DMS53 treated with DMSO at 0.1 percent for 48 hours (cell line): ENCODE results near the gene LRP10.
"Not testable (repeated sequence)": the region's sequence is repeated elsewhere in the genome, so short reads cannot be mapped to it uniquely, and the experiment has no call there.

Source experiments
- DNase-seq: peaks from one replicate; lab custom pipeline; 2025; ENCODE audit not compliant: unreplicated experiment; lab: John Stamatoyannopoulos, UW

LRP10 gene

DNA sequence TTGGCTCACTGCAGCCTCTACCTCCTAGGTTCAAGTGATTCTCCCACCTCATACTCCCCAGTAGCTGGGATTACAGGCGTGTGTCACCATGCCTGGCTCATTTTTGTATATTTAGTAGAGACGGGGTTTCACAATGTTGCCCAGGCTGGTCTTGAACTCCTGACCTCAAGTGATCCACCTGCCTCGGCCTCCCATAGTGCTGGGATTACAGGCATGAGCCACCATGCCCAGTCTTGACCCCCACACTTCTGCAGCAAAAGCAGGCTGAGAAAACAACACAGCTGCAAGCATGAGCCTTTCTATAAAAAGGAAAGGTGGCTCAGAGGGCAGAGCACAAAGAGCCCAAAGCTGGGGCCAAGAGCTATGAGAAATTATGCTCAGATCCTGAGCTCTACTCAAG lies 11.2 kb upstream of the LRP10 start:
- DNase-seq, result not testable (repeated sequence)

DNA sequence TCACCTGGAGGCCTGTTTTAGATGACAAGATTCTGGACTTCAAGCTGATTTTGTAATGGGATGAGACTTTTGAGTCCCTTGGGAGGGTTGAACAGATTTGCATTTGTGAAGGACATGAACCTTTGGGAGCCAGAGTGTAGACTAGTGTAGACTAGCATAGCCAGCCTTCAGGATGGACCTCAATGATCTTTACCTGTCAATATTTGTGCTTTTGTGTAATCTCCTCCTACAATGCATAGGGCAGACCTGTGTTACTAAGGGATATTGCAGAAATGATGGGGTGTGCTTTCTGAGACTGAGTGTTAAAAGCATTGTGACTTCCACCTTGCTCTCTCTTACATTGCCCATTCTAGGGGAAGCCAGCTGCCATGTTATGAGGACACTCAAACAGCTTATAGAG lies 9.9 kb upstream of the LRP10 start:
- no peak for DNase-seq

DNA sequence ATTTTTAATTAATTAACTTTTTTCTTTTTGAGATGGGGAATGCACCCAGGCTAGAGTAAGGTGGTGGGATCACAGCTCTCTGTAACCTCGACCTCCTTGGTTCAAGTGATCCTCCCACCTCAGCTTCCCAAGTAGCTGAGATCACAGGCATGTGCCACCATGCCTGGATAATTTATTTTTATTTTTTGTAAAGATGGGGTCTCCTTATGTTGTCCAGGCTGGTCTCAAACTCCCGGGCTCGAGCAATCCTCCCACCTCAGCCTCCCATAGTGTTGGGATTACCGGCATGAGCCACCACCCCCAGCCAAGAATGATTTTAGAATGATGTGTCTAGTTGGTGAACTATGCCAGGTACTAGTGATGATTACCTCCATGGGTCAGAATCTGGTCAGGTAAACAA lies 6.6 kb upstream of the LRP10 start:
- DNase-seq, result no peak

DNA sequence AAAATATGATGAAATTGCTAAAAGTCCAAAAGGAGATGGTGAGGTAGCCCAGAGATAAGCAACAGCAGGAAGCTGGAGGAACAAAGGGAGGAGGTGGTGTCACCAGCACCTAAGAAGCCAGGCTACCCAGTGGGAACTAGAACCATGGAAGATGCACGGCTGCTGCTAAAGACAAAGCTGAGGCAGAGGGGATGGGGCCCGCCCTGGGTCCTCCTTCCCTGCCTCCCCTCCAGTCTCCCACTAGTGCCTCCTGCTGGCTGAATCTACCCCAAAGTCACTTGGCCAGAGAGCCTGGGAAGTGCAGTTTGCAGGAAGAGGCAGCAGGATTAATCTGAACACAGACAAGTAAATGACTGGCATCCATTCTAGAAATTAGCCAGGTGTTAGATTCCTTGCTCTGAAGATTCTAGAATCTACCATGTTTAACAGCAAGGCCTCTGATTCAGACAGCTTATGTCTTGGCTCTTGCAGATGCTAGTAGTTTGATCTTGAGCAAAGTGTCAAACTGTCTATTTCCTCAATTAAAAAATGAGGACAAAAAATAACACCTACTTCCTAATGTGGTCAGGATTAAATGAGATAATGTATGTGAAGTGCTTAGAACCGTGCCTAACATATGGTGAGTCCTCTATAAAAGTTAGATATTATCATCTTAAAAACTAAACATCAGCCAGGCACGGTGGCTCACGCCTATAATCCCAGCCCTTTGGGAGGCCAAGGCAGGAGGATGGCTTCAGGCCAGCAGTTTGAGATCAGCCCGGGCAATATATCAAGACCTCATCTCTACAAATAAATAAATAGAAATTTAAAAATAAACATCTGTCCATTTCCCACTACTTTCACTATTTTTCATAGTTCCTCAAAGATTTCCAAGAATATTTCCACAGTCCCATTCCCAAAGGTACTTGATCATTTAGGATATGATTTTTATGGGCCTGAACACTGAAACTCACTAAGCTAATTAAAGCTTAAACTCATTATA lies 5.8 kb upstream of the LRP10 start:
- DNase-seq, result no peak

DNA sequence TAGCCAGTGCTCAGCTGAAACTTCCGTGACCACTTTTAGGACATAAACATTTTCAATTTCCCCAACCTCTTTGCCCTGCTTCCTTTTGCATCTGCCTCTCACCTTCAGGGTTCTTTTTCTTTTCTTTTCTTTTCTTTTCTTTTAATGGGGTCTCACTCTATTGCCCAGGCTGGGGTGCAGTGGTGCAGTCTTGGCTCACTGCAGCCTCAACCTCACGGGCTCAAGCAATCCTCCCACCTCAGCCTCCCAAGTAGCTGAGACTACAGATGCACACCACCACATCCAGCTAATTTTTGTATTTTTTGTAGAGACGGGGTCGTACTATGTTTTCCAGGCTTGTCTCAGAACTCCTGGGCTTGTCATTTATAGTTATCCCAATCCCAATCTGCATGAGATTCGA lies 4.7 kb upstream of the LRP10 start:
- no peak for DNase-seq

DNA sequence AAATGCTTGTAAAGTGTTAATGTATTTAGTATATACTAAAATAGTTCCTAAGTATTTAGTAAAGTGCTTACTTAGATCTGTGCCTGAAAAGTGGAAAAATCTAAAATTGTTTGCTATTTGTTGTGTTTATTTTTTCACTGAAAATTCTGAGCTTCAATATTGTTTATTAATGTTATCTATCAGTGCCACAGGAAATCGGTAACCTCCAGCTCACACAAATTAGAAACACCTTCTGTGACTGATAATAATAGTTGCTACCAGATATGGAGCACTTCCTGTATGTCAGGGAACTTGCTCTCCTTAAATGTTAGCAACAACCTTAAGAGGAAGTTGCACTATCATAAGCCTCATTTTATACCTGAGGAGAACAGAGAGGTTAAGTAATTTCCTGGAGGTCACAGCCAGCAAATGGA lies 723 bp upstream of the LRP10 start:
- no peak for DNase-seq

DNA sequence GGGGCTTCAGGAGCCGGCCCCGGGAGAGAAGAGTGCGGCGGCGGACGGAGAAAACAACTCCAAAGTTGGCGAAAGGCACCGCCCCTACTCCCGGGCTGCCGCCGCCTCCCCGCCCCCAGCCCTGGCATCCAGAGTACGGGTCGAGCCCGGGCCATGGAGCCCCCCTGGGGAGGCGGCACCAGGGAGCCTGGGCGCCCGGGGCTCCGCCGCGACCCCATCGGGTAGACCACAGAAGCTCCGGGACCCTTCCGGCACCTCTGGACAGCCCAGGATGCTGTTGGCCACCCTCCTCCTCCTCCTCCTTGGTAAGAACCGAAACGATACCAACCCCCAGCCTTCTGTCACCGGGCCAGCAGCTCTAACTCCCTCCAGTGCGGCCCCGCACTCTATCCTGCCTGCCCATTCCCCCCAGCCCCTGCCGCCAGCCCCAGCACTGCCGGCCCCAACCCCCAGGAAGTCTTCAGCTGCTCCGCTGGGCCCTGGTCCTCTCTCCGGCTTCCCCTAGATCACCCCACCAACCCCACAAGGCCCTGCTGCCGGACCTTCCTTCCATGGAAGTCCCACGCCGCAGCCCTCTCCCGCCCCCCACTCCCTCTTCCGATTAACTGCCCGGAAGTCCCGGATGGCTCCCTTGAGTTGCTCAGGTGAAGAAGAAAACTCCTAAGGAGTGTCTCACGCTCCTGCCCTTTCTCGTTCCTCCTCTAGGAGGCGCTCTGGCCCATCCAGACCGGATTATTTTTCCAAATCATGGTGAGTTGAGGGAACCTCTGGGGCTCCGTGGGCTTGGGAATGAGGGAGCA lies 693 bp downstream of the LRP10 start:
- peak; percentile 54 for DNase-seq

DNA sequence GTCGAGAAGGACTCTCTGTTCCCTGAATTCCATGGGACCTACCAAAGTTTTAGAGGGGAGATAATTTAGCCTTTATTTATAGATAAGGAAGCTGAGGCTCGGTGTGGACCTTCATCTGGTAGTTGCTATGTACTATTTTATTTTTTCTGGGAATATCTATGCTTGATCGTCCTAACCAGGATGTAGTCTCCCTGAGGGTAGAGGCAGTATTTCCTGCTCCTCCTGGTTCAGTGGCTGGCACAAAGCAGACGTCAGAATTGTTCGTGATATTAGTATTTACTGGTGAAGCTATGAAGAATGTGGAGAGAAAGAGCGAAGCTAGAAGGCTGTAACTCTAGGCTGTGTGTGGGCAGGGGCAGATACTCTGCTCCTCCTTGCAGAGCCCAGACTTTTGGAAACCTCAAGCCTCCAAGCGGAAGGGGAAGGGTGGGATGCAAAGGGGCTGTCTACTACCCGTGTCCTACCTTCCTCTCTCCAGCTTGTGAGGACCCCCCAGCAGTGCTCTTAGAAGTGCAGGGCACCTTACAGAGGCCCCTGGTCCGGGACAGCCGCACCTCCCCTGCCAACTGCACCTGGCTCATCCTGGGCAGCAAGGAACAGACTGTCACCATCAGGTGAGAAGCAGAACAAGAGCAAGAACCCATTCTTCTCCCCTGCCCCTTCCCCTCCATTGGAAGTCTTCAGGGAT lies 1.4 kb downstream of the LRP10 start:
- no peak for DNase-seq

DNA sequence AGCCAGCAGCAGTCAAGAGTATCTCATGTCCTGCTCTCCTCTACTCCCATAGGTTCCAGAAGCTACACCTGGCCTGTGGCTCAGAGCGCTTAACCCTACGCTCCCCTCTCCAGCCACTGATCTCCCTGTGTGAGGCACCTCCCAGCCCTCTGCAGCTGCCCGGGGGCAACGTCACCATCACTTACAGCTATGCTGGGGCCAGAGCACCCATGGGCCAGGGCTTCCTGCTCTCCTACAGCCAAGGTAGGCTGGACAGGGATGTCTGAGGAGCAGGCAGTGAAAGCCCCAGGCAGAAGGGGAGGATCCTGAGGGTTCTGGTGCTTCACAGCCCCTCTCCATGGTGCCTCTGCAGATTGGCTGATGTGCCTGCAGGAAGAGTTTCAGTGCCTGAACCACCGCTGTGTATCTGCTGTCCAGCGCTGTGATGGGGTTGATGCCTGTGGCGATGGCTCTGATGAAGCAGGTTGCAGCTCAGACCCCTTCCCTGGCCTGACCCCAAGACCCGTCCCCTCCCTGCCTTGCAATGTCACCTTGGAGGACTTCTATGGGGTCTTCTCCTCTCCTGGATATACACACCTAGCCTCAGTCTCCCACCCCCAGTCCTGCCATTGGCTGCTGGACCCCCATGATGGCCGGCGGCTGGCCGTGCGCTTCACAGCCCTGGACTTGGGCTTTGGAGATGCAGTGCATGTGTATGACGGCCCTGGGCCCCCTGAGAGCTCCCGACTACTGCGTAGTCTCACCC lies 3.6 kb downstream of the LRP10 start:
- DNase-seq, result no peak

DNA sequence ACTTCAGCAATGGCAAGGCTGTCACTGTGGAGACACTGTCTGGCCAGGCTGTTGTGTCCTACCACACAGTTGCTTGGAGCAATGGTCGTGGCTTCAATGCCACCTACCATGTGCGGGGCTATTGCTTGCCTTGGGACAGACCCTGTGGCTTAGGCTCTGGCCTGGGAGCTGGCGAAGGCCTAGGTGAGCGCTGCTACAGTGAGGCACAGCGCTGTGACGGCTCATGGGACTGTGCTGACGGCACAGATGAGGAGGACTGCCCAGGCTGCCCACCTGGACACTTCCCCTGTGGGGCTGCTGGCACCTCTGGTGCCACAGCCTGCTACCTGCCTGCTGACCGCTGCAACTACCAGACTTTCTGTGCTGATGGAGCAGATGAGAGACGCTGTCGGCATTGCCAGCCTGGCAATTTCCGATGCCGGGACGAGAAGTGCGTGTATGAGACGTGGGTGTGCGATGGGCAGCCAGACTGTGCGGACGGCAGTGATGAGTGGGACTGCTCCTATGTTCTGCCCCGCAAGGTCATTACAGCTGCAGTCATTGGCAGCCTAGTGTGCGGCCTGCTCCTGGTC lies 4.3 kb downstream of the LRP10 start:
- no peak for DNase-seq

DNA sequence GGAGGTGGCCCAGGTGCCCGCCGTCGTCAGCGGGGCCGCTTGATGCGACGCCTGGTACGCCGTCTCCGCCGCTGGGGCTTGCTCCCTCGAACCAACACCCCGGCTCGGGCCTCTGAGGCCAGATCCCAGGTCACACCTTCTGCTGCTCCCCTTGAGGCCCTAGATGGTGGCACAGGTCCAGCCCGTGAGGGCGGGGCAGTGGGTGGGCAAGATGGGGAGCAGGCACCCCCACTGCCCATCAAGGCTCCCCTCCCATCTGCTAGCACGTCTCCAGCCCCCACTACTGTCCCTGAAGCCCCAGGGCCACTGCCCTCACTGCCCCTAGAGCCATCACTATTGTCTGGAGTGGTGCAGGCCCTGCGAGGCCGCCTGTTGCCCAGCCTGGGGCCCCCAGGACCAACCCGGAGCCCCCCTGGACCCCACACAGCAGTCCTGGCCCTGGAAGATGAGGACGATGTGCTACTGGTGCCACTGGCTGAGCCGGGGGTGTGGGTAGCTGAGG lies 5.5 kb downstream of the LRP10 start:
- no peak for DNase-seq

DNA sequence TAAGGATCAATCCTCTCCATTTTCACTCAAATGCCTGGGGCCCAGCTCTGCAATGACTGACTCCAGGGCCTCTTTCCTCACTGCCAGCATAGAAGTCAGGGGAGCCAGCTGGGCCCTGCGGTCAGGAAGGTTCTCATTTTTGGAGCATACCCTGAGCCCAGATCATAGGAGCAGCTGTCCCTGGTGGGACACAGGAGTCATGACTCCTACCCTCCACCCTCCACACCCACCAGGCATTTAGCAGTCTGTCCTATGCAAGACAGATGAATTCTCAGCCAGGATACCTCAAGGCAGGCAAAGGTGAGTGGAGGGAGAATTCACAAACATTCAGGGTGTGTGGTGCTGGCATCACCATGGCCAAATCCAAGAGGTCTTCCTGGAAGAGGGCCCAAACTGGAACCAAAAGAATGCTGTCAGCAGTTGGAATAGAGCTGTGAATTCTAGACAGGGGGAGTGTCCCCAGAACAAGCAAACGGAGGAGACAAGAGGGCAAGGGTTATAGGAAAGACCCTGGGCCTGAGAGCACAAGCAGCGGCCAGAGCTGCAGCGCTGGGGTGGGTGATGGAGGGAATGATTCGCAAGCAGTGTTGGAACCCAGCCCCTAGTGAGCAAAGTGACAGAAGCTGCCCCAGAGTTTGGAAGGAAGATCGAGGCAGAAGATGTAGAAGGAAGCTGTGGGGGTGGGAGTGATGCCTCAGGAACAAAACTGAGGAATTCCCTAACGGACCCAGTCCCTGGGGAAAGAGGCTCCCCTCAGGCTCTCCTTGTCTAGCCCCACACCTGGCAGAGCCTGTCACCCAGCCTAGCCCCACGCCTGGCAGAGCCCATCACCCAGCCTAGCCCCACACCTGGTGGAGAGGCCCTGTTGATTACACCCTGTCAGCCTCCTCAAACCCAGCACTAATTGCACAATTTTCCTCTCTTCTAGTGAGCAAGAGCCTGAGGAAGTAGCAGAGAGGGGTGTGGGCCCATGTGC lies 7.0 kb downstream of the LRP10 start:
- DNase-seq, result no peak

DNA sequence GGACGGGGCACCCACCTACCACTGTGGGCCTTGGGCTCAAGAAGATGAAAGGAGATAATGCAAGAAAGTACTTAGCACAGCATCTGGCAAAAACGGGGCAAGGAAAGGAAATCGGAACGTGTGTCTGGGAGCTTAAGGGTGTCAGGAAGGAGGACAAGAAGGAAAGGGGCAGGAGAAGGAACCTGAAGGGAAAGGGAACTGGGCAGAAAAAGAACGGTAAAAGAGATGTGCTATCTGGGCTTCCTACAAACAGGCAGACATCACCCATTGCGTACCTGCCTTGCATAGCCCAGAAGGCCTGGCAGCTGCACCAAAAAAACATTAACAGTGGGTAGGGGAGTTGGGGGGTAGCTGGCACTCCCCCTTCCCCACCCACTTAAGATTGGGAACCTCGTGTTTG lies 10.5 kb downstream of the LRP10 start:
- no peak for DNase-seq

DNA sequence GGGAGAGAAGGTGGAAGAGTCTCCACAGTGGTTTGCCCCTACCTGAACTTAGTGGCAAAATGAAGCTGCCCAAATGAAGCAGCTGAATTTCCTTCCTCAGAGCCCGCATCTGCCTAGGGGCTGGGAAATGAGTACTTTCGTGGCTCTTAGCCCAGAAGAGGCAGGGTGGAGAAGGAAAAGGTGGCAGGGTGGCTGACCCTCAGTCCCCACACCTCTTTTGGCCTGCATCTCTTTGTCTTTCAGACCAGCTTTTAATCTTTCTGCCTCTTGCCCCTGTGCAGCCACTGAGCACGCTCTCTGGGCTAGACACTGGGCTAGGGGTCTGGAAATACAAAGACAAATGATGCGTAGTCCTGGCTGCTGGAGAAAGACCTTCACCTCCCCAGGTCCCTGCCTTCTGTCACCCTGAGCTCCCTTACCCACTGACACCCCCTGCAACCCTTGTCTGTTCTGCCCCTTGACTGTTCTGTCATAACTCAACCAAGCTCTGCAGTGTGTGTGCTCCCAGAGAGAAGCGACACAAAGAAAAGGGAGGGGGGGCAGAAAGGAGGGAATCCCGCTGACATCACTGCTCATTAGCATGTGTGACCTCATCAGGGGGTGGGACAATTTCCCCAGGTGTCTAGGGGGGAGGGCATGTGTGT lies 11.1 kb downstream of the LRP10 start:
- peak; percentile 16 for DNase-seq

DNA sequence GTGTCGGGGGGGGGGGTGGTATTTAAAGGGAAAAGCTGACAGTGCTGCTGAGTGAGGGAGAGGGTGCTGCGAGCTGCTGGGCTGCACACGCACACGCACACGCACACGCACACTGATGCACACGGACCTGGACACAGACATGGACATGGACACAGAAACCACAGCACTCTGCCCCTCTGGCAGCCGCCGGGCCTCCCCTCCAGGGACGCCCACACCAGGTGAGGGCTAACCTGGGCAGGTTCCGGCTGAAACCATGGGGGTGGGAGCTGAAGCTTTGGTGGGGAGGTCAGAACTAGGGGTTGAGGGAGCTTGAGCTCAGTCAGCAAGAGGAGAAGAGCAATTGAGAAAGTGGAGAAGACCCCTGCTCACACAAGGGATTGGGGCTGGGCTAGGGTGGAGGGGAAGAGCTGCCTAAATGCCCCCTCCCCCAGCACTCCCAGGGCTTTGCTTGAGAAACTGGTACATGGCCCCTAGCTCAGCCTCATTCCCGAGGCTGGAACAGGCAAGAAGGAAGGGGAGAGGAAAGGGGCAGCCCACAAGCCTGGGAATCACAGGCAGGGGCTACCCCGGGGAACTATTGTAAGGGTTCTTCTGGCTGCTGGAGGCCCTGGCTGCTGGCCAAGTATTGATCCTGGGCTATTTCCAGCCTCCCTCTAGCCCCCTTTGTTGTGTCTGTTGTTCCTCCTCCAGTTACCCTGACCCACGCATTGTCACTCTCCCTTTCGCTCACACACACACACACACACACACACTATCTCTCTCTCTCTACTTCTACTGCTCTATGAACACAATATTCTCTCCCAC lies 11.8 kb downstream of the LRP10 start, which contains the start of gene REM2:
REM2 (plus strand) TSS at position 50 of the 804 bp plus-strand sequence; CDS start at position 116, 66 bp downstream.
- no peak for DNase-seq

DNA sequence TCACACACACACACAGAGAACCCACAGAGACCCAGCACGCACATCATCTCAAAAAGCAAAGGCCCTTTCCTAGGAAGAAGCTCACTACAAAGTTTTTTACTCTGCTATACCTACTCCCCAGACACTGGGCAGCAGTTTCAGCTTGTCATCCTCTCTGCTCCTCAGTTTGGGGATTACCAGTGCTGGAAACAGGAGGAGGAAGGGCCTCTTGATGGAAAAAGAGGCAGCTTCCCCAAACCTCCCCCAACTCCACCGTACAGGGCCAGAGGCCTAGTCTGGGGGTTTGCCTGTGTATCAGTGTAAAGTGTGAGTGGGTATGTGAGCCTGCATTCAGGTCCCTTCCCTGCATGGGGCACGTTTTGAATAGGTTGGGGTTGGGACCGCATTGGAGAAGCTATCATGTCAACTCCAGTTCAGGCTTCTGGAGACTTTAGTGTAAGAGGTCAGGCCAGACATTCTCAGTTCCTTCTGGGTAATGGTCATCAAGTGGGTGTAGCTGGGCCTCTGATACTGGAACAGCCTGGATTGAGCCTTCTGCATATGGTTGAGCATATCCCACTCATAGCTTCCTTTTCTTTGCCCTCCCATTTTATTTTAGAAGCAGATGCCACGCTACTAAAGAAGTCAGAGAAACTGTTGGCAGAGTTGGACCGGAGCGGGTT lies 12.7 kb downstream of the LRP10 start:
- no peak for DNase-seq
